CD4-positive, alpha-beta T cell treated with Interleukin-10 for 1 hour (primary cell): ENCODE data around the gene CNST.
"Not testable (repeated sequence)": the region's sequence is repeated elsewhere in the genome, so short reads cannot be mapped to it uniquely, and the experiment has no call there.

Experiments used
- DNase-seq: peaks from one replicate; pipeline ENCODE4 v3.0.0-alpha.2; 2020

Gene CNST

DNA sequence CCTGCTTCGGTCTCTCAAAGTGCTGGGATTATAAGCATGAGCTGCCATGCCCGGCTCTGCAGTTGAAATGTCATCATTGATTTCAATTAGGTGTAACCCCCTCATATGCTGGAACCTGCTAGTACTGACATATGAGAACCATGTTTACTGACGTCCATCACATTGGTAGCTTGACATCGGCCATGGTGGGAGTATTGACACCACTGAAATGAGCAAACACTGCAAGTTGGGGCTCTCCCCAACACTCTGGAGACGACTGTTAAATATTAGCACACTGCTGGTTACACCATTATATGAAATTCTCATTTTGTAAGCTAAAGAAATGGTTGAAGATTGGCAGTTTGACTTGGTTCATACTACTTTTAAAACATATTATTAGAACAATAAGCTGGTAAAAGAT is 63.7 kb downstream of the CNST start:
- no peak for DNase-seq

DNA sequence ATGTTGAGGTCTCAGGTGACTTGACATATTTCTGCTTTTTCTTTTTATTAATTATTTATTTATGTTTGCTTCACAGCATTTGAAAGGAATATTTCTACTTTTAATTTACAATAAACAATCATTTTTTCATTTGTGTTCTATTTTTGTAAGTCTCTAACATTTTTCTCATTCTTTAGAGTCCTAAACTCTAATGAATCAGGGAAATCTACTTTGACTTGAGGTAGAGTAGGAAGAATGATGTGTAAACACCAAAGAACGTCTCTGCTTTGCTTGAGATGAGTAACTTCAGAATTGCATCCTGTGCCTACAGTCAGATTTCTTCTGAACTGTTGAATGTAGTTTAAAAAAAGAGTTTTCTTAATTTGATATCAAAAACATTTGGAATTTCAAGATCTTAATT is 65.2 kb downstream of the CNST start:
- no peak for DNase-seq

DNA sequence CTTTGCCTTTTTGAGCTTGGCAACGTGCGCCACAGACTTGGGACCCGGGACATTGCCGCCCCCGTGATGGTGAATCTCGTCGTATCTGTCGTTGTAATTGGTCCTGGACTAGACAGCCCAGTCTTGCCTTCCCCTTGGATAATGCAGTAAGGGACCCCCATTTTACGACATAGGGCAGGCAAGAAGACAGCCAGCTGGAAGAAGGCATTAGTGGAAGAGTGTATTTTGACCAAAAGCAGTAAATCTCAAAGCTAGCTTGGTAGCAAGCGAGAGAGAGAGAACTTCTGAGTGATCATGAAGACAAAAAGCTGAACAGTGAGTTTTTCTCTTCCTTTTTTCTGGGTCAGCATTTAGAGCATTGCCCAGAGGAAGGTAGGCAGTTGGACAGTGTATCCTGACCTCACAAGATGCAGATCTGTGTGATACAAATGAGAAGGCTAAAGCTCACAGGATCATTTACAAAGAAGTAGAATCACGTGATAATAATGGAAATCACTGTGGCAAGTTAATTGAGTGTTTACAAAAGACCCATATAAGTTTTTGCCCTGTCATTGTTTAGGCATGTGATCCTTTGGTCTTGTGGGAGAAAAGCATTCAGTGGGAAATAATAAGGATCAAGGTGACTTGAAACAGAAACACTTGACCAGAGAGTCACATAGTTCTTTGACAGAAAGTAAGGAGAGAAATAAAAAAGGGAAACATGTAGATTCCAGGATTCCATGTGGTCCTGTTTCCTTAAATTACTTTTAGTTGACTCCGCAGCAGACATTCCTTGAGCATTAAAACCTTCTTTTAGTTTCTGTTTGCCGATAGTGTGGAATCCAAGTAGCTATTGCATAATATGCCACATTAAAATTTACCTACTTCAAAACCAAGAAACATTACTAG is 66.3 kb downstream of the CNST start:
- DNase-seq, result no peak

DNA sequence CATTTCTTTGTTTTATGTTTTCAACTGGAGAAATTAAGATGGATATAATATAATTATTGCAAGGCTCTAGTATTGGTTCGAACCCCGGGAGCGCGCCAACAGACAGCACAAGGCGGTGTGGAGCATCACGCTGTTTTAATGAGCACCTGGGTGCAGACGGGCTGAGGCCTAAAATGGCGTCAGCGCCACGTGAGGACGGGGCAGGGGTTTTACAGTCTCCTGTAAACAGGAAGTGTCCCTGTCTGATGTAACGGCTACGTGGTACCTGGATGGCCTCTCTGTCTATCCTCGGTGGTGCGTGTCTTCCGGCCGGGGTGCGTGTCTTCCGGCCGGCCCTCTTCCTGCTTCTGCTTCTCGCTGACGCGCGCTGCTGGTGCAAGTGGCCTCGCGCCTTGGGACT is 68.4 kb downstream of the CNST start:
- not testable (repeated sequence) for DNase-seq

DNA sequence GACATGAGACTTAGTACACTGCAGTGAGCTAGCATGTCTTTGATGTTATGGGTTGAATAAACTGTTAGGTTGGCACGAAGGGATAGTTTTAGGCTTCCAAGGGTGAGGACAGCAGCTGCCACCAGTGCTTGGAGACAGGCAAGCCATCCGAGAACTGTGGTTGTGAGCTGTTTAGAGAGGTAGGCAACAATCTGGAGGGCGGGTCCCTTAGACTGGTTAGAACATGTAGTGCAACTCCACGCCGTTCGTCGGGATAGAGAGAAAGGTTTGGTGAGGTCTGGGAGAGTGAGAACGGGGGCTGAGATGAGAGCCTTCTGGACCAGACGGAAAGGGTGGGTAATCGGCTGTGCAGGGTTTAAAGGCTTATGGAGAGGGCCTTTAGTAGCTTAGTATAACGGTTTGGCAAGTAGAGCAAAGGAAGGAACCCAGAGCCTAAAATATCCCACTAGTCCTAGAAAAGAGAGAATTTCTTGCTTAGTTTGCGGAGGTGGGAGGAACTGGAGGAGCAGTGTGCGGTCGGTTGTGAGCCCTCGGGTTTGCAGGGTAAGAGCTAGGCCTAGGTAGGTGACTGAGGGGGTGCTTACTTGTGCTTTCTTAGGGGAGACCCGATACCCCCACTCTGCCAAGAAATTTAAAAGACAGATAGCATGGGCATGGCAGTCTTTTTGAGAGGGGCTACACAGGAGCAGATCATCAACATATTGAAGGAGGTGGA is 72.8 kb downstream of the CNST start:
- no peak for DNase-seq

DNA sequence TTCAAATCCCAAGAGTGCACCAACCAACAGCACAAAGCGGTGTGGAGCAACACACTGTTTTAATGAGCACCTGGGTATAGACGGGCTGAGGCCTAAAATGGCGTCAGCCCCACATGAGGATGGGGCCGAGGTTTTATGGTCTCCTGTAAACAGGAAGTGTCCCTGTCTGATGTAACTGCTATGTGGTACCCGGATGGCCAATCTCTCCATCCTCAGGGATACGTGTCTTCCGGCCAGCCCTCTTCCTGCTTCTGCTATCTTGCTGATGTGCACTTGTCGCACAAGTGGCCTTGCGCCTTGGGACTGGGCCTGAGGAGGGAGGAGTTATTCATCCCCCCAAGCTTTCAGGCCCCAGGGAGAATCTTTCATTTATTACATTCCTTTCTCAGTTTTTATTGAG is 73.5 kb downstream of the CNST start:
- no peak for DNase-seq

DNA sequence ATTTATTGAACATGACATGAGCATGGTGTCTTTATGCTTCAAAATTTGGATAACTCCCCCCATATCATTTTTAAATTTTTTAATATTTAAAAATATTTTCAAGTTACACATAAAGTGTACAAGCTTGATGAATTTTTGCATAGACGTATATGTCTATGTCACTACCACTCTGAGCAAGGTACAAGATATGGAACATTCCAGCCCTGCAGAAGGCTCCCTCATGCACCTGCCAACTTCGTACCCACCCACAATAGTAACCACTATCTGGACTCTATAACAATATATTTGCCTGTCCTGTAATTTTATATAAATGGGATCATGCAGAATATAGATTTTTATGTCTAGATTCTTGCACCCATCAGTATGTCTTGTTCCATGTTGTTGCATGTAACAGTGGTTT is 74.5 kb downstream of the CNST start:
- DNase-seq, result no peak

DNA sequence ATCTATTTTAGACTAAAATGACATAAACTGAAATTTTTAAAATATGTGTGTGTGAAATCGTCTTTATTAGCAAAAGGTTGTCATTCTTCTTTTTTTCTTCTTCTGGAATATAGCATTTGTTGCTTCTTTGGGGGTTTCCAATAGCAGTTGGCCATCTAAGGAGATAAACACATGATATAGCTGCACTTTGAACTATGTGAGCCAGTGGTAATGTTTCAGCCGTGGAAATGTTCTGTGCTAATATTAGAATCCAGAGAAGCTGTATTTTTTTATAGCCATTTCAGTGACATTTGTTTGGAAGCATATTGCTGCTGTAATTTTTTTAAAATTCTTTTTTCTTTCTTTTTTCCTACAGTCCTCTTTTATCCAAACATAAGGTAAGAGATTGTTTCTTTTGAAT is 75.1 kb downstream of the CNST start:
- DNase-seq, result no peak

DNA sequence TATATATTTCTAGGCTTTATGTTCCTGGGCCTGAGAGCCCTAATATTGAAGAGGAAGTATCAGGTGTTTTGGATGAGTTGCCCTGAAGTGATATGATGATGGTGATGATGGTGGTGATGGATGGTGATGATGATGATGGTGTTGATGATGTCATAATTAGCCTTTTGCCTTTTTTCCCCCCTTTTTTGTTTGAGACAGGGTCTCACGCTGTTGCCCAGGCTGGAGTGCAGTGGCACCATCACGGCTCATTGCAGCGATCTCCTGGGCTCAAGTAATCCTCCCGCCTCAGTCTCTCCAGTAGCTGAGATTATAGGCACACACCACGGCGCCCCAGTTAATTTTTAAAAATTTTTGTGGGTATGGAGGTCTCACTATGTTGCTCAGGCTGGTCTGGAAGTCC is 76.5 kb downstream of the CNST start:
- no peak for DNase-seq

DNA sequence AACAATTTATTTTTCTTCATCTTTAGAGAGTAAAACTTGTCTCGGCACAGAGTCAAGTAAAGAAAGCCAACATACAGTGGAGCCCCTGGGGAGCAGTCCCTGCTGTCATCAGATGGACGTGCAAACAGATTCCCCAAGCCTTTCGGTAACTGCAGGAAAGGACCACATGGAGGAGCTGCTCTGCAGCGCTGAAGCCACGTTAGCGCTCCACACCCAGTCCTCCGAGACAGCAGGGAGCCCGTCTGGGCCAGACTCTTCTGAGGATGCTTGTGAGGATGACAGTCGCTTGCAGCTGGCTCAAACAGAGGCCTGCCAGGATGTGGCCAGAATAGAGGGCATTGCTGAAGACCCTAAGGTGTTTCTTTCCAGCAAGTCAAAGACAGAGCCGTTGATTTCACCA is 80.9 kb downstream of the CNST start:
- DNase-seq, result no peak

DNA sequence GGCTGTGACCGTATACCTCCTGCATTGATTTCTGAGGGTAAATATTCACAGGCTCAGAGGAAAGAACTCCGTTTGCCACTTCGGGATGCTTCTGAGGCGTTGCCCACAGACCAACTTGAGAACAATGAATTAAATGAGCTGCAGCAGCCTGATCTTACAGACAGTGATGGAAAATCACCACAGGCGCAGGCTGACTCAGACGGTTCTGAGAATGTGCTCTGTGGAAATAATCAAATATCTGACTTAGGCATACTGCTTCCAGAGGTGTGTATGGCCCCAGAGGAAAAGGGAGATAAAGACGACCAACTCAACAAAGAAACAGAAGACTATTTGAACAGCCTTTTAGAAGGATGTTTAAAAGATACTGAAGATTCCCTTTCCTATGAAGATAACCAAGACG is 81.3 kb downstream of the CNST start:
- no peak for DNase-seq

DNA sequence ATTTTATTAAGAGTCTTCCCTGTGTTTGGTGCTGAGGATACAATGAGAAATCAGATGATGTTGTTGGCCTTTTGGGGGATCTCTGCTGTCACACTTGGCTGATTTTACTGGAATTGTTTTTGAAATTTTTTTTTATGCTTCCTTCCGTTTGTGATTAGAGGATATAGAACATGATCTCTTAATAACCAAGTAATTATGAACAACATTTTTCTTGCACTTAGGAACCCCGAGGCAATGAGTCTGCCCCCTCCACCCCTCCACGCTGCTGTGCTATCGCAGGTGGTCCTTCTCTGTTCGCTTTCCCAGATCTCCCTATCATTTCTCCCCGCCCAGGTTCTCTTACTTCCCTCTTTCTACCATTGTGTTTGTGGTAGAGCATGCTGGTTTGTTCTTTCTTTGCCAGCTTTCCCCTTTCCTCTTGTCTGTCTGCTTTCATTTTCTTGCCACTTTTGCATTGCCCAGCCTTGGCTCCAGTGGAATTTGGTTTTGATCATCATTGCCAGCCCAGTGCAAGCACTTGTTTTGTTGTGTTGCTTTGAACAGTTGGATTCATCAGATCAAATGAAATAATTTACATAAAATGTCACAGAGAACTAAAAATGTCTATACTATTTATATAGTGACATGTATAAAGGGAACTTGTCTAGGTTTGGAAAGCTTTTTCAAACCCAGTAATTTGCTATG is 84.9 kb downstream of the CNST start:
- DNase-seq, result no peak

DNA sequence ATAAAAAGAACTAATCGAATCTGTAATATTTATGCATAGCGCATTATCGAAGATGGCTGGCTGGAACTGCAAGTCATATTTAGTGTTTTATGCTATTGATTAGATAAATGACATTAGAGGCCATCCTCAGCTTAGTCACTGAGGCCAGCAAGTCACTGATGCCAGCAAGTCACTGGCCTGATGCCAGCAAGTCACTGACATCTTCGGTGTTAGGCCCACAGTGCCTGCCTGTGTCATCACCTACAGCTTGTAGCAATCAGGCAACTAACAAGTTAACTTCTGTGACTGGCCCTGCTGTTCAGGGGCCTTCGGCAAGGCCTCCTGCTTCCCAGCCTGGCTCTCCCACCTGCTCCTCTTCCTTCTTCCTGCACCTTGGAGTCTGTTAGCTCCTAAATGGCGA is 92.3 kb downstream of the CNST start:
- DNase-seq, result no peak

DNA sequence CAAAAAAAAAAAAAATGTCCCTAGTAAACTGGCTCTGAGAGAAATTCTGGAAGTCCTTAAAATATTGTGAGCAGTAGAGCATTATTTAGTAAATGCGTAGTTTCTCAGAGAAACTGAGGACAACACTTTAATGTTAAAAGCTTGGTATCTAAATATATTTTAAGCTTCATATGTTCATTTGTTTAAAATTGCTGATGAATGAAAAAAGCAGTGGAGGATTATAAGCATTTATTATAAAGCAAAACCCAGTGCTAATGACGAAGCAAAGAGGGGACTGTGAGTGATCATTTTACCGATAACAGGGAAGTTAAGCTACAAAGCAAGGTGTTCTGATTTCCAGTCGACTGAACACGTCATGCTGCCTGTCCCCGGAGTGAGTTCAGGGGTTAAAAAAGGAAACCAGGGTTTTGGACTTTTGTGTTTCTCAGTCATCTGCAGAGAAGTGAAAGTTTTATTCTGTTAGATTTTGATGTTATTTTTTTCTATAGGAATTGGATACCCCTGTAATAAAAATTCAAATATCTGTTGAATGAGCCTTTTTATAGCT is 93.4 kb downstream of the CNST start:
- DNase-seq, result no peak

DNA sequence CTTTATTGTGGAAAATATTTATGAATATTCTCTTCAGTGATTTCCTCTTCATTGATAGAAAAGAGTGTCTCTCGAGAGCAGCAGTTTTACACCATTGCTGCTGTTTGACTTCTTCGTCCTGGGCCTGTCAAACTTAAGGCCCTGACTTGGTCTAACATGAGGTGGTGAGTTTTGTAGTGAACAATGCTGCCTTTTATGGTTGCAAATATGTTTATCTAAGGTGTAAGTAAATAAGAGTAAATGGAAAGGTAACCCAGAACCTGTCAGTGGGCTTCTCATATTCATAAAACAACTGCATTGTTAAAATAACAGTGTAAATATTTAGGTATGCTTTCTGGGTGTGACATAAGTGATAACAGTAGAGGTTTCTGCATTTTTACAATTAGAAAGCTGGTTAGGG is 95.2 kb downstream of the CNST start:
- DNase-seq, result no peak

DNA sequence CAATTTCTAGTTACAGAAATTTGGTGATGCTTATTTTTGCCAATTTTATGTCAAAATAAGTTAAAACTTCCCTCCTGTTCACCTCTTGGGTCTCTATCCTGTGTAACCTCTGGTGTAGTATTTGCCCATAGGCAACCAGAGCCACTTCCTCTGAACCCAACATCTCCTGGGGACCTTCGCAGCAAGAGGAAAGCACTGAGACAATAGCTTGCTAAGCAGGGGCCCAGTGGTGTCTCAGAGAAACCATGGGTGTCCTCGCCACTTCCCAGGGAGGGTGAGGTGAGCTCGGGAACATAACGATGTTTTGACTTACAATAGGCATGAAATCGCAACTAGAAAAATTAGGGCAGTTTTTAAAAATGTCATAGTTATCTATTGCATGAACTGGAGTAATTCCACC is 101.5 kb downstream of the CNST start:
- DNase-seq, result no peak

DNA sequence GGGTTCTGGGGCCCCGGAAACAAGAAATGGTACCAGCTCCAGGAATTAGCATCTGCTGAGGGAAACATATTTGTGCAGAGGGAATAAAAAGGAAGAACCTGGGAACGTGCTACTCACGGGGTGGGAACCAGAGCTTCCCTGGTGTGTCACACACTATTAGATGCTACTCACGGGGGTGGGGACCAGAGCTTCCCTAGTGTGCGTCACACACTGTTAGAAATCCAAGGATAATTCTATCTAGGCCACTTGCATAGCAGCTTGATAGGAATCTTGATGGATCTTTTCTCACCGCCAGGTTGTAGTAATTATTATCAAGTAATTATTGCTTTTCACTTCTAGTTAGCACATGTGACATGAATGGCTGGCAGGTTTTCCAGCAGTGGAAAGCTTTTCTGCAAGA is 103.4 kb downstream of the CNST start:
- no peak for DNase-seq

DNA sequence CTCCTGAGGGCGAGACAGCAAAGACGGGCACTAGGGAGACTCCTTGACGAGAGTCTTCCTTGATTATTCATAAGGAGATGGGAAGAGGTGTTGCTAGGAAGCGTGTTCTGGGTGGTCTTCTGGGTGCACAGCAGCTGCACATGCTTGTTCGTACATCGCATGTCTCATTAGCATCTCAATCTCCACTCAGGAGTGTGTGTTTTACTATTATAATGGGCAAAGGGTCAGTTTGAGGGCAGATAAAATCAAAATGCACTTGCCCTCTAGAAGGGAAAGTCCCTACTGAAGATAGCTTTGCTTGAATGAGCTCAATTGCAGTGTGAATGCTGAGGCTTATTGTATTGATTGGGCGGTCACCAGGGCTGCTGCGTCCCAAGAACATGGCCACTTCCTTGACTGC is 107.8 kb downstream of the CNST start:
- DNase-seq, result no peak

DNA sequence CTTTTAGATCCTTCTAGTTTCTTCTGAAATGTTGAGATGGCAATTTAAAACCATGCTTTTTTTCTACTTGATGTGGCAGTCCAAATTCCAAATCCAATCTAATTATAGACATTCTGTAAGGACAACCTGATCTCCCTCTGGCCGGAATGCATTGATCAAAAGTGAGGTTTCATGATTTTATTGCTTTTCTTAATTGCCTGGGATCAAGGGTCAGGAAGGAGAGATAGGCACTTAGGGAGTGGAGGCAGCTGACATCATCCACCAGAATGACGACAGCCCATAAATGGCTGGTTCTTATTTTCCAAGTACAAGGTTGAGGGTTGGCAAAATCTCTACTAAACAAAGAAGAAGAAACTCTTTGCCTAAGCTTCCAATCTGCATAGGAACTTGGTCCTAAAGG is 111.6 kb downstream of the CNST start:
- DNase-seq, result no peak

DNA sequence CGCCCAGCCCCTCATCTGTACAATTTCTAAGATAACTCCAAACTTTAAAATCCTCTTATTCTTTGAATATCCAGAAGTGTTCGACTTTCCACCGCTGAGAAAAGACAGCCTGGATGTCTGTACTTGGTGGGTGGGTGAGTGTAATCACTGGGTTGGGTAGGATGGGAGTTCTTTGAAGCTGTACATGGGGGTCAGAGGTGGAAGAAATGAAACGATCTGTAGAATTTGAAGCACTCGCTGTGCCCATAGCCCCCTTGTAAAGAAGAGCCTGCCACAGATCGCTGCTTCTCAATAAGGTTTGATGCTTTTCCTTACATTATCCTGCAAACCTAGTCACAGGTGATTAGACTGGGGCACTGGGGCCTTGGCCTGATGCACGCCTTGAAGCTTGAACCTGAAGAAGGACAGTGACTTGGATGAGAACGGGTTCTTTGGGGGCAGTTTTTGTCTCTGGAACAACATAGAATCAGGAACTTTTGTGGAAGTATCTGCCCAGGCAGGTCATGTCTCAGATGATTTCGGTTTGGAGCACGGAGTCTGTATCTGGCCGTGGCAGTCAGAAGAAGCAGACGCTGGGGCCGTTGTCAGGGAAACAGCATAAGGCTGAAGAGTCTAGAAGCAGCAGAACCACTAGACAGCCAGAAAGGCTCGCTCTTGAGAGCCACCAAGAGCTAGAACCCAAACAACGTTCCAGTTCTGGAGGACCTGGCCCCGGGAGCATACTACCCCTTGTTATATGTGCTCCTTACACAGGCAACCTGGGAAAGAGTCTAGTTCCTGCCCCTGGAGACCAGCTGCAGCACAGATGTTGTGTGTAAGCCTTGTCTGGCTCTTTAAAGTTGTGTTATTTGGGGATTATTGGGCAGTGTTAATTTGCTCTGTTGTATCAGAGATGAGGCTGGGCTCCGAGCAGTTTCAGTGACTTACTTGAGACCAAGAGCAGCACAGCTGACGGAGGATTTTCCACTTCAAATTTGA is 112.8 kb downstream of the CNST start:
- no peak for DNase-seq

DNA sequence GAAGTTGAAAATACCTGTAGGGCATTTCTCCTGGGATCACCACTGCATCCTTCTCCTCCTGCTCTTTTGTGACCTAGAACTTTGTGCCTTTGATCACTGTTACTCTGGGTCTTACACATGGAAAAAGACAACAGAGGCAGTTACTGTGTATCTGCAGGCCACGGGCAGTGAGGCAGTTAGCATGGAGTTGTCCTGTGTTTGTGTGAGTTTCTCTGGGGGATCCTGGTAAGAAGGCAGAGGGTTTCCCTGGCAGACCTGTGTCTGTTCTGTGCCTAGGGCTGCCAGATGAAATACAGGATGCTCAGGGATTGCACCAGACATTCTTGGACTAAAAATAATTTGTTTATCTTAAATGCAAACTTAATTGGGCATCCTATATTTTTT is 113.5 kb downstream of the CNST start:
- DNase-seq, result no peak

DNA sequence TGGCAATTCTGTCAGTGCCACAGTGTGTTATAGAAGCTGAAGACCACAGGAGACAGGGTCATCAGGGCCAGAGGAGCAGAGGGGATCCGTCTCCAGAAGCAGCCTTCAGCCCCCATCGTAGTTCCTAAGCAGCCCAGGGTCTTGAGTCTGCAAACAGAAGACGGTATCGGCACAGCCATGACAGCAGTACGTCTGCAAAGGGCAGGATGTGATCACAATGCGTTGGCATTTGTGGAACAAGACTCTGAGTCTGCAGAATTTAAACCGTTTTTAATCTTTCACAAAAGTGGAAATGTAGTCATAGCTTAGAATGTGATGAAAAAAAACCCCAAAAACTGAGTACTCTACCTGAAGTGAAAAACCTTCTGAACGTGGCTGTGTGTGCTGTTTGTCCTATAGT is 113.9 kb downstream of the CNST start:
- DNase-seq, result no peak
